ENCODE results near the gene OXGR1. TPM values are rescaled to one million over a fixed set of nuclear protein-coding genes. Genes with fewer than 3 reads are reported as not detected.

The OXGR1 gene
- total and polyA plus RNA-seq, 2 of the 8 experiments (the other 6 are each of a cell fraction or from before 2014, with no cell fraction given): 0.34 to 1.8 TPM

- Histone ChIP-seq H3K4me1 (replicated peaks in 1 of 4; ENCODE audit: control insufficient read depth in 3 of 4, insufficient read depth in 4 of 4, low read length in 3 of 4) (no peaks in the 10 kb centered on the region), H3K4me2 (ENCODE audit: insufficient read depth in 1 of 2, low read depth in 2 of 2, low read length in 2 of 2) (no peak overlapping the region), H4K8ac (ENCODE audit: extremely low read depth, insufficient read depth, low read length) (no peak overlapping the region), H4K20me1 (replicated peaks in 1 of 2; ENCODE audit: control insufficient read depth in 1 of 2, insufficient read depth in 2 of 2, low read length in 2 of 2) (no peaks in the 10 kb centered on the region), H2AK5ac (ENCODE audit: low read depth, low read length) (no peak overlapping the region), H3K18ac (ENCODE audit: extremely low read depth, low read length) (no peak overlapping the region), H2BK12ac (ENCODE audit: low read depth, low read length) (no peak overlapping the region), H3K9ac (replicated peaks in 1 of 4; ENCODE audit: extremely low read depth in 1 of 4, low read depth in 3 of 4, low read length in 3 of 4) (no peak overlapping the region), H3K27me3 (replicated peaks in 1 of 4; ENCODE audit: control insufficient read depth in 3 of 4, extremely low read depth in 1 of 4, insufficient read depth in 3 of 4, low read length in 3 of 4) (no peaks in the 10 kb centered on the region), H3K4me3 (ENCODE audit: extremely low read depth in 1 of 4, insufficient read depth in 2 of 4, low read depth in 3 of 4, low read length in 4 of 4) (no peak overlapping the region), H2BK120ac (replicated peaks; ENCODE audit: low read depth, low read length) (no peak overlapping the region), H2BK15ac (ENCODE audit: low read length) (no peak overlapping the region), H3K4ac (replicated peaks; ENCODE audit: insufficient read length, low read depth, low read length) (no peak overlapping the region), H3K56ac (replicated peaks; ENCODE audit: insufficient read length, low read depth, low read length) (no peak overlapping the region), H4K5ac (ENCODE audit: insufficient read length, low read depth, low read length) (no peak overlapping the region), H2BK20ac (ENCODE audit: low read length) (no peak overlapping the region), H2AFZ (ENCODE audit: low read length) (no peak overlapping the region), H3K14ac (ENCODE audit: insufficient read length) (no peak overlapping the region), H3K79me2 (ENCODE audit: control insufficient read depth in 1 of 2, insufficient read depth in 2 of 2, low read length in 2 of 2) (no peaks in the 10 kb centered on the region), H3K23ac (ENCODE audit: insufficient read length) (no peak overlapping the region), H4K91ac (replicated peaks; ENCODE audit: insufficient read length, low read length) (no peak overlapping the region), H3K27ac (ENCODE audit: low read depth, low read length) (no peak overlapping the region), H3K36me3 (ENCODE audit: control insufficient read depth in 2 of 4, insufficient read depth in 4 of 4, low read length in 3 of 4) (no peaks in the 10 kb centered on the region), H3K9me3 (ENCODE audit: insufficient read depth in 2 of 2, low read depth in 1 of 2, low read length in 1 of 2) (no peaks in the 10 kb centered on the region), H3K23me2 (ENCODE audit: low read depth, low read length) (no peaks in the 10 kb centered on the region; the same call in 1 of the 2 replicates), H2BK5ac (ENCODE audit: low read depth, low read length) (no peak overlapping the region), H3K79me1 (ENCODE audit: low read depth, low read length) (no peaks in the 10 kb centered on the region)
- TF ChIP-seq CTCF (IDR thresholded peaks at IDR 0.05; ENCODE audit: control extremely low read depth in 1 of 3, insufficient read depth in 1 of 3, low read depth in 1 of 3, low read length in 3 of 3): peak in 2 of 3 experiments; percentile 47 to 67; a peak in 2 of 4 replicates
- peak; percentile 67 for TF ChIP-seq RAD21 (IDR thresholded peaks at IDR 0.05 in 1 of 2, conservative IDR thresholded peaks at IDR 0.05 in 1 of 2; ENCODE audit: low read depth in 2 of 2, low read length in 2 of 2)
- TF ChIP-seq FOSL1 (IDR thresholded peaks at IDR 0.05; ENCODE audit: insufficient read depth, low read depth, low read length): no peak
- CTCF ChIA-PET (ENCODE audit: partially characterized antibody): interaction anchor here (0.6 to 6.5 kb wide), 42 partner anchors 9 to 1501 kb away, joined by 3 to 36 read pairs (median 4); no protein-coding TSS in a partner anchor
- FAIRE-seq (peak; percentile 45), DNase-seq (ENCODE audit: low read depth in 1 of 2, low spot score in 2 of 2) (no peak)
- POLR2A ChIA-PET (ENCODE audit: partially characterized antibody): no interaction called here
- 68% methylated on average over 5 of the region's 5 CpGs; no CpG with 5 or more reads in 1 of the 2 experiments for WGBS, 2 experiments (ENCODE audit: extremely low coverage in 1 of 2, insufficient coverage in 1 of 2, insufficient read length in 1 of 2, insufficient replicate concordance in 2 of 2, low coverage in 1 of 2, low lambda C conversion rate in 2 of 2, missing lambda C conversion rate in 1 of 2)
Measured at GRCh38 chr13:96958286-96958891, 35.9 kb downstream of the OXGR1 start.
